Uterus (tissue), 4 donors: ENCODE results near the gene LSR. TPM values are rescaled to one million over a fixed set of nuclear protein-coding genes. Genes with fewer than 3 reads are reported as not detected.

Experiments used
- DNase-seq, 2 donors: peaks; one replicate each; pipeline ENCODE4 v3.0.0-alpha.2; 2019 to 2020
- H3K27ac ChIP-seq, 2 donors: fragments of 200-600 bp; sonication (generic); 1 replicate in 1 of 2; 2 replicates in 1 of 2; pipeline ENCODE4 v1.5.1; 2016 to 2018
- H3K27me3 ChIP-seq, 2 donors: fragments of 200-600 bp; sonication (generic); one replicate each; pipeline ENCODE4 v1.5.1; 2018 to 2019; ENCODE audit warnings: control low read depth in 1 of 2
- H3K36me3 ChIP-seq, 2 donors: fragments of 200-600 bp; sonication (generic); one replicate each; pipeline ENCODE4 v1.5.1; 2019; ENCODE audit warnings: control low read depth in 1 of 2
- H3K4me1 ChIP-seq, 2 donors: fragments of 200-600 bp; sonication (generic); one replicate each; pipeline ENCODE4 v1.5.1; 2018 to 2019; ENCODE audit warnings: control low read depth in 1 of 2
- H3K4me3 ChIP-seq, 2 donors: fragments of 200-600 bp; sonication (generic); 1 replicate in 1 of 2; 2 replicates in 1 of 2; pipeline ENCODE4 v1.5.1; 2018 to 2019; ENCODE audit warnings: mild to moderate bottlenecking in 1 of 2
- H3K9me3 ChIP-seq, 2 donors: fragments of 200-600 bp; sonication (generic); one replicate each; pipeline ENCODE4 v1.5.1; 2019; ENCODE audit warnings: control low read depth in 1 of 2
- CTCF ChIP-seq, 4 experiments: fragments of 200-600 bp in 2 of 4; fragments of 450-650 bp in 2 of 4; sonication (generic) in 2 of 4; IDR thresholded peaks; one replicate each; pipeline ENCODE4 v1.5.1; 2016 to 2019; ENCODE audit warnings: antibody characterized with exemption in 4 of 4, mild to moderate bottlenecking in 2 of 4, moderate library complexity in 1 of 4
- POLR2A ChIP-seq, 2 donors: fragments of 450-650 bp; IDR thresholded peaks; one replicate each; pipeline ENCODE4 v1.6.1; 2016; ENCODE audit warnings: antibody characterized with exemption in 2 of 2, mild to moderate bottlenecking in 1 of 2, moderate library complexity in 1 of 2
- intact Hi-C: fragments of 100-400 bp; cut with DNase I; formaldehyde crosslinking; loops from one replicate; pipeline ENCODE4 v1.15.1; 2023; ENCODE audit warnings: low total_unique reads
- total RNA-seq, 4 donors: library from RNA; depleted of rRNA in 3 of 4; stranded (reverse); fragments of >200 nt in 3 of 4; gene quantifications; one replicate each; pipeline versions ENCODE4 v1.1.0 to v1.2.4, GENCODE V29; 2014 to 2023
- donor health status: DM: yes; HTN: yes; CAD: no.

LSR gene
- total RNA-seq, 4 donors from 2014 or later = 7.3 to 37.8 (median 20.2) TPM

GRCh38 chr19:35296644-35297514, 48.1 kb downstream of the LSR start:
- H3K9me3 ChIP-seq = no peaks in the 10 kb centered on the region
- no peaks in the 10 kb centered on the region for H3K4me1 ChIP-seq
- no peaks in the 10 kb centered on the region for H3K36me3 ChIP-seq
- H3K4me3 ChIP-seq = no peak overlapping the region
- TF ChIP-seq CTCF (IDR thresholded peaks at IDR 0.05) (no peak), POLR2A (IDR thresholded peaks at IDR 0.05) (no peak)
- DNase-seq = no peak
- peaks cover 0 to 8% of the 10 kb centered on the region in 2 donors for H3K27me3 ChIP-seq
- no peak overlapping the region for H3K27ac ChIP-seq
- intact Hi-C loops = no loop called here

- TF ChIP-seq CTCF (IDR thresholded peaks at IDR 0.05) (no peak), POLR2A (IDR thresholded peaks at IDR 0.05) (no peak)
- intact Hi-C loops = no loop called here
- H3K36me3 ChIP-seq = no peaks in the 10 kb centered on the region
- H3K9me3 ChIP-seq = no peaks in the 10 kb centered on the region
- H3K4me1 ChIP-seq = no peaks in the 10 kb centered on the region
- no peak overlapping the region for H3K4me3 ChIP-seq
- H3K27me3 ChIP-seq = peaks cover 0 to 8% of the 10 kb centered on the region in 2 donors
- no peak overlapping the region for H3K27ac ChIP-seq
- no peak for DNase-seq
Measured at GRCh38 chr19:35297515-35297848, 48.7 kb downstream of the LSR start.

- TF ChIP-seq POLR2A (IDR thresholded peaks at IDR 0.05) = no peak
- no peak for TF ChIP-seq CTCF (IDR thresholded peaks at IDR 0.05)
- no peaks in the 10 kb centered on the region for H3K36me3 ChIP-seq
Measured at GRCh38 chr19:35297922-35298321, 49.1 kb downstream of the LSR start.

GRCh38 chr19:35298561-35298972, 49.8 kb downstream of the LSR start:
- TF ChIP-seq POLR2A (IDR thresholded peaks at IDR 0.05) (no peak), CTCF (IDR thresholded peaks at IDR 0.05) (no peak)
- H3K27me3 ChIP-seq = peaks cover 0 to 8% of the 10 kb centered on the region in 2 donors
- H3K9me3 ChIP-seq = no peaks in the 10 kb centered on the region
- no peaks in the 10 kb centered on the region for H3K36me3 ChIP-seq
- intact Hi-C loops = no loop called here
- H3K4me1 ChIP-seq = no peaks in the 10 kb centered on the region
- H3K27ac ChIP-seq = no peak overlapping the region
- no peak for DNase-seq
- H3K4me3 ChIP-seq = no peak overlapping the region

More at GRCh38 chr19:35297922-35298321, 49.1 kb downstream of the LSR start:
- intact Hi-C loops = no loop called here
- Histone ChIP-seq H3K27me3 (peaks cover 0 to 8% of the 10 kb centered on the region in 2 donors), H3K27ac (no peak overlapping the region), H3K4me3 (no peak overlapping the region), H3K9me3 (no peaks in the 10 kb centered on the region), H3K4me1 (no peaks in the 10 kb centered on the region)
- no peak for DNase-seq

GRCh38 chr19:35299523-35300338, 50.9 kb downstream of the LSR start:
- Histone ChIP-seq H3K4me3 (no peak overlapping the region), H3K27ac (no peak overlapping the region), H3K9me3 (no peaks in the 10 kb centered on the region), H3K36me3 (no peaks in the 10 kb centered on the region), H3K27me3 (peaks cover 0 to 8% of the 10 kb centered on the region in 2 donors), H3K4me1 (no peaks in the 10 kb centered on the region)
- intact Hi-C loops = no loop called here
- TF ChIP-seq POLR2A (IDR thresholded peaks at IDR 0.05) (no peak), CTCF (IDR thresholded peaks at IDR 0.05) (no peak)
- DNase-seq = no peak
